T follicular helper cell (primary cell): Measurements from ENCODE around the gene RHOF.

Experiments used
- DNase-seq: peaks from one replicate; pipeline ENCODE4 v3.0.0-alpha.2; 2020; ENCODE audit warnings: low read depth

The RHOF gene

DNA sequence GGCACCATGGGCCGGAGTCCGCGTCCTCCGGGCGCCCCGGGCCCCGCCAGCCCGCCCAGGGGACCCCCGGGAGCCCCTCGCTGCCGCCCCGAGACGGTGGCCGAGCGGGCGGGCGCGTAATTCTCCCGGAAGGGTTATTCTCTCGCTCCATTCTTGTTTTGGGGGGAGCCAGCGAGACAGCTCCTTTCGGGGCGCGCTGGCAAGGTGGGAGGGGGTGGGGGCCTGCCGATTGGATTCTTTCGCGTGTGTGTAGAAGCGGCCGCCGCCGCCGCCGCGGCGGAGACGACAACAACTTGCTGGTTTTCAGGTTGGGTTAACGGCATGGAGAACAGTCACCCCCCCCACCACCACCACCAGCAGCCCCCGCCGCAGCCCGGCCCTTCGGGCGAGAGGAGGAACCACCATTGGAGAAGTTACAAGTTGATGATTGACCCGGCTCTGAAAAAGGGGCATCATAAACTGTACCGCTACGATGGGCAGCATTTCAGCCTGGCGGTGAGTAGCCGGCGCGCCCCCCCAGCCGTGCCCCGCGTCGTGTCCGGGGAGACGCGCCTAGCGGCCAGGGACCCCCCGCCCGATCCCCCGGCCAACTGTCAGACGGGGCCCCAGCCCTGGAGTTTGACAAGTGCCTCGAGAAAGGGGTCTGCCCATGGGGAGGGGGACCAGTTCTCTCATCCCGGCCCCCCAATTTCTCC is 11.1 kb upstream of the RHOF start:
- DNase-seq: peak; percentile 60

DNA sequence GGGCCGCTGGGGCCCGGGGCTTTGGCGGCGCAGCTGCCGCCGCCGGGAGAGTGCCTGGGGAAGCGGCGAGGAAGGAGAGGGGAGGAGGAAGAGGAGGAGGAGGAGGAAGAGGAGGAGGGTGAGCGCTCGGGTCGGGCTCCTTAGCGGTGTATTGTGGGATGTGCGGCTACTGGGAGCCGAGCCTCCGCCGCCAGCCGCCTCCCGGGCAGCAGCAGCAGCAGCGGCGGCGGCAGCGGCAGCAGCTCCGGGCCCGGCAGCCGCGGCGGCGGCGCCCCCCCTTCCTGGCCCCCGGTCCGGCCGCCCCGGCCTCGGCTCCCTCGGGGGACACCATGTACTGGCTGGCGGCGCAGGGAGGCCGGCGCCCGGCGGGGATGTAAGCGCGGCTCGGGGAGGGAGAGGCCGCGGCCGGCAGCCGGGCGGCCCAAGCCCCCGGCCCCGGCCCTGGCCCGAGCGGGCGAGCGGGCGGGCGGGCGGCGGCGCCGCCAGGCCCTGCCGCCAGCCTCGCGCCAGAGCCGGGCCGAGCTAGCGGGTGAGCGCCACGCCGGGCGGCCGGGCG is 10.5 kb upstream of the RHOF start, which contains the start of gene SETD1B:
Gene SETD1B, plus strand, starts transcription at position 149 of the 556 bp plus-strand sequence. CDS start 729 bp downstream, outside the sequence.
- DNase-seq: no peak

DNA sequence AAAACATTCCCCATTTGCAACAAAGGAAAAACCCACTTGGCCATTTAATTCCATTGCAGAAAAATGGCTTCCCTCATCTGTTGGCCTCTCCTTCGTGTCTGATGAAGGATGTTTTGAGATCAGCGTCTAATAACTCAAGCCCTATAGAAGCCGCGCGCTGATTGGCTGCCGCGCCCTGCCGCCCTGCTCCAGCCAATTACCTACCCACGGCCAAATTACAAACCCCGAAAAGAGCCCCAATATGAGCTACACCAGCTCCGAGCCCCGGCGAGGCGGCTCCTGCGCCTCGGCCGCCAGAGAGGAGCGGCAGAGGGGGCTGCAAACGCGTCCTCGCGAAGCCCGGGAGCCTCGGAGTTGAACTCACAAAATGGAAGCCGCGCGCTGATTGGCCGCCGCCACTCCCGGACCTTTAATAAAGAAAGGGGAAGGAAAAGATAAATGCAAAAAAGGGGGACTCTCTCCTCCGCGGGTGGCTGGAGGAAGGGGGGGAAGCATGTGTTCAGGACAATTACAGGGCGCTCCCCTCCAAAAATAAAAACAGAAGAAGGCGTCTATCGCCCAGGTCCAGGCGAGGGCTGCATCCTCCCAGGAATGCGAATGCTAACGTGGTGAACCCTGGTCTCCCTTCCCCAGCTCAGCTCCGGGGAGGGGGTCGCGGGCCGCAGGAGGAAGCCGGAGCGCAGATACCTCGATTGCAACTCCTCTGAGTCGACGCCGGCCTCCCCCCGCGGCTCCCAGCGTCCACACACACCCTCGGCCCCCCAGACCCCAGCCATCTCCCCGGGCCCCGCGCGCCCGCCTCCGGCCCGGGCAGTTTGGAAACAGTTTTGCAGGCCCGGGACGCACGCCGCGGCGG is 9.6 kb upstream of the RHOF start:
- peak; percentile 82 for DNase-seq

DNA sequence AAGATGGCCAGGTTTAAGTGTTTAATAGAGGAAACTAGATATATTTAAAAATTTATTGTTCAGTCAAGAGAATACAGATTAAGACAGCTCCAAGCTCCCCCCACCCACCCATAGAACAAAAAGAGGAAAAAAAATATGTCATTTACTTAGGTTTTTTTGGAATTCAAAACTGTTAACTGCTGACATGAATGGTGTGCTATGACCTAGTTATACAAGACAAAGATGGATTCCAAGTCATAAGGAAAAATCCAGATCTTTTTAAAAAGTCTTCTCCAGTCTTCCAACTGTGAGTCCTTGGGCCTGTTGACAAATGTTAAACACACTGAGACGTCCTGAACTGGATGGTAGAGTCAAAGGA is 9.0 kb upstream of the RHOF start:
- no peak for DNase-seq

DNA sequence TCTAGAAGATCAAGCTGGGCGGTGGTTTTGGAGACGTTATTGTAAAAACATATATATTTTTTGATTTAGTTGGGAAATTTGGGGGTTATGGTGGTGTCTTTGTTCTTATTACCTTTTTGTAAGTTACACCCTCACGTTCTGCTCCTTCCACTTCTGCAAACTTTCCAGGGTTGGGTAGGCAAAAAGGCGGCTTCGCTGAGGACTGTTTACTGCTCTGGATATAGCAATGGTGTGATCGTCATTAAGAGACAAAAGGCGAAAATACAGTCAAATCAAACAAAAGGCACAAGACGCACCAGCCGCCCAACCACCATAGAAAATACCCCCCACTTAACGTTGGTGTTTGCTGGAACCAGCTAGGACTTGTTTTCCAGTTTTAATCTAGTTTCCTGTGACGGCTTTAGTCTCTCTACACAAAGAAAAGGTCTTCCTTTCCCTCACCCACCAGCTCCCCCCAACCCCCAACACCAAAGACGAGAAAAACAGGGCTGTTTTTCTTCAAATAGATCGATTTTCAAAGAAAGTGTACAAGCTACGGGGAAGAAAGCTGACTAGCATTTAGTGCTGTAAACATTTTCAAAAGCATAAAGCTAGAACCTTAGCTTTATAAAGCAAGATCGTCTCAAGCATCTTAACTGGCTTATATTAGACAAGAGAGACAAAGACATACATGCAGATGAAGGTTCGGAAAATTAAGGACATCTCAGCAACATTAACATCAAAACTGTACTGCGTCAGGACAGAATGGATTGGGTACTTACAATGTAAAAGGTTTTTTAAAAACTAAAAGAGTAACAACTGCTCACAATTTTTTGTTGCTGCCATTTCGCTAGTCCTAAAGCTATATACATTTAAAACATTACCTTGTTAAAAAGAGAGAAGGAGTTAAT is 8.4 kb upstream of the RHOF start:
- no peak for DNase-seq

DNA sequence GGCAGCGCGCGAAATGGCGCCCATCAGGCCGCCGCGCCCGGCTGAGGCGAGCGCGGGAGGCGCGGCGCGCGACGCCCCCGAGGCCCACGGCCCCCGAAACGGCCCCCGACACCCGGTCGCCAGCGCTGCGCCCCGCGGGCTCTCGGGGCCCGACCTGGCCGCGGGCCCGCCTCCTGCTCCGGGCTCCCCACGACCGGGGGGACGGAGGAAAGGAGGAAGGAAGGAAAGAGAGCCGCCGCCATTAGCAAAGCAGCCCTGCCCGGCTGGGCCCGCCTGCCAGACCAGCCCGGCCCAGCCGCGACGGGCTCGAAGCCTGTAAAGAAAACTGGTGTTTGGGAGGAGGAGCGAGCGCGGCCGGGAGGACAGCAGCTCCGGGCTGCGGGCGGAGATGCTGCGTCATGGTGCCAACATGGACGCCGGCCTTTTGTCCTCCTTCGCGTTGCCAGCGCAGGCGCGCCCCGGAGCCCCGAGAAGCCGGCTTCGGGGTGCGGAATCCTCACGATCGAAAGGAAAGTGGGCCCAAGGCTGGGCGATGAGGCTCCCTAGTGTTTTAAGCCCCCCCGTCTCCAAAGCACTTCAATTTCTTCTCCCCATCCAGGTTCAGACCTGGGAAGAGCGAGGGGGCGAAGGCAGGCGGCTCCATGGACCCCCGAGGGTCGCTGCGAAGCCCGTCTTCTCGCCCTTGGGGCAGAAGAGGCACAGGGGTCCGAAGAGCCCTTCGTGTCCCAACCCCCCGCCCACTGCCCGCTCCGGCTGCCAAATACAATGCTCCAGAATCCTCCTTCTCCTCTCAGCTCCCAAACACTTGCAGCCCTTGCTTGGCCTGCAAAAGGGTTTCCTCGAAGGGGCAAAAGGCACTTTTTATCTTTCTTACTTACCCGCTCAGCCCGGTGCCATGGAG is 7.5 kb upstream of the RHOF start:
- no peak for DNase-seq

DNA sequence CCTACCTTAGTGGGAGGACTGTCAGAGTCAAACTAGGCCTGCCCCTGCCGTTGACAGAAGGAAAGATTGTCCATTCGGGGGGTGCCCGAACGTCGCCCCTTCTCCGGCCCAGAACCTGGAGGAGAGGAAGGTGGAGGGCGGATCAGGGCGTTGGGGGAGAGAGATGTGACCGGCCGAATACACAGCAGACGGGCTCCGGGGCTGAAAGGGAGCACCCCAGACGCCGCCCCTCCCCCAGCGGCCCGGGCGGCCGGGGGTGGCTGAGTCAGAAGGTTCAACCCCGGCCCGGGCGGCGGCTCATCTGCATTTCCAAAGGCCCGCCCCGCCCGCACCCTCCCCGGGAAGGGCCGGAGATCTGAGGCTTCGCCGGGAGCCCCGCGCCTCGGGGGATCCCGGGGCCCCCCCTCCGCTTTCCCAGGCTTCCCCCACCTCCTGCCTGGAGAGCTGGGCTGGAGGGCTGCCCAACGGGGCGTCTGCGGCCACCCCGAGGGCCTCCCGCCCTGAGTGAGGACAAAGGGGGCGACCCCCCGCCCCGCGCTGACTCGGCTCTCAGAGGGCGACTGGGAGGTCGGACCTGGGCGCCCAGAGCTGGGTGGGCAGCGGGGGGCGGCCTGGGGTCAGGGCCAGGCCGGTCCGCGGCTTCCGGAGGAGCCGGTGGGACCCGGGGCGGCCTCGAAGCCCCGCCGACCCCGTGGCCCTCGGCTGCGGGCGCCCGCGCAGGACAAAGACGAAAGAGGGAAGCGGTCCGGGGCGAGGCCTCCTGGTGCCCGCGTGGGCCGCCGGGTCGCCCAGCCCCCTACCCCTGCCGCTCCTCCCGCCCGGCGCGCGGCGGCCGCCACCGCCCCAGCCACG is 6.6 kb upstream of the RHOF start:
- DNase-seq: peak; percentile 66

DNA sequence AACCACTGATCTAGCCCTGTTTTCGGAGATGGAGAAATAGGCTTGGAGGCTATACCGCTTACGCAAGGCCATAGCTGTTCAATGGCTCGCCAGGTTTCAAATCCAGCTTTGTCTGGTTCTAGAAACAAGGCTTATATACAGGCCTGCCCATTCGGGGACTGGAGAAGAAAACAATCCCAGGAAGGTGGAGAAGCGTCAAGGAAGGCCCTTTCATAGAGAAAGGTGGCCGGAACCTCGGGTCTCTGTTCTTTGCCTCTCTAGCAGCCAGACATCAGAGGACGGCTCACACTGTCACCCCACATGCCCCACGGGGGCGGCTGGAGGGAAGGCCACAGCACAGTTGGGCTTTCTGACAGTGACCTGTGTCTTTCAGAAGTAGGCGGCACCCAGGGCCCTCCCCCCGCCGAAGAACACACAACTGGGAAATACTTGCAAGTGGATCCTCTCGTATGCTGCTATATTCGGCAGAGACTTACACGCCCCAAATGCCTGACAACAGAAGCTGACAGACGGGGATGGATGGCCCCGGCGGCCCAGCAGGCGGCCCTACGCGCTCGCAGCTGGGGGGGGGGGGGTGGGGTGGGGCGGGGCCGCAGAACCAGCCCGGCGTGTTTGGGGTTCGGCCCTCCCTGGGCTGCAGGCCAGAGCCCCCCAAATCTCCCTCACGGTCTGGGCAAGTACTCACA is 5.8 kb upstream of the RHOF start:
- no peak for DNase-seq

DNA sequence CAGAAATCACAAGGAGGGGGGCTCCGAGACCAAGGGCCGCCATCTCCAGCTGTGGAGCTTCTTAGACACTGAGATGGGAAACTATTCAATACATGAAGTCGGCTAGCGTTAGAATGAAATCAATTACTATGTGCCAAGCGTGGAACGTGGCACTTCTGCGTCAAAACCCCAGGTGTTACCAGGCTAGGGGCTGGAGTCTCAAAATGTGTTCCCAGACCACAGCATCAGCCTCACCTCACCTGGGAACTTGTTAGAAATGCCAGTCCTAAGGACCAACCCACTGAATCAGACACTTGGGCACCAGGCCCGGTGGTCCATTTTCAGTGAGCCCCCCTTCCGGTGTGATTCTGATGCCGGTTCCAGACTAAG is 5.3 kb upstream of the RHOF start:
- DNase-seq: no peak

DNA sequence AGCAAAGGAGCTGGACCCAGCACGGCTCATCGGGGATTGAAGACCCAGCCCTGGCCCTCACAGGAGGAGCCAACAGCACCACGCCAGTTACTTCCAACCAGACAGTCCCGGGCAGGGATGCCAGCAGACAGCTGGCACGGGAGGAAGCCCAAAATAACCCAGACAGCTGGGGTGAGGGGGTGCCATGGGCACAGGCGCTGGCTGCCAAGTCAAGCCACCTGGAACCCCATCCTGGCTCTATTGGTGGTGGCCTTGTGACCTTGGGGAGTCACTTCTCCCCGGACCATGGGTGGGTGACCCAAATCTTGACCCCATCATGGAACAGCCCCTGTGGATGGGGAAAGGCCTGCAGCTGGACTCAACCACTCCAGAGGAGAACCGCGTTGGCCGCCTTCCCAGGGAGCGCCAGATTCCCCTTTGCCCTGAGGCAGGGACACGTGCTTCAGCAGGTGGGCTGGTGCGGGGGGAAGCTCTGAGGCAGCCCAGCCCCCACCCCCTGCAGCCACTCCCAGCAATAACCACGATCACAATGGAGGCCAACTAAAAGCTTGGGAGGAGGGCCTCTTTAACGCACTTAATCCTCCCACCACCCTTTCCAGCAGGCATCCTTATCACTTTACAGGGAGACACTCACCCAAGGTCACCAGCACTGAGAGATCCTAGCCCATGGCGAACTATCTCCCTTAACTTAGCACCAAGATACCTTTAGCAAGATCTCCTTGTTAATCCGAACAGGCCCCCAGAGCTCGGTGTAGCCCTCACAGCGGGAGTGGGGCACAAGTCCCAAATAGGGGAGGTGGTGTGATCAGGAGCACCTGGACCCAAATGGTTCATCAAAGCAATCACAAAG is 4.7 kb upstream of the RHOF start:
- DNase-seq: no peak

DNA sequence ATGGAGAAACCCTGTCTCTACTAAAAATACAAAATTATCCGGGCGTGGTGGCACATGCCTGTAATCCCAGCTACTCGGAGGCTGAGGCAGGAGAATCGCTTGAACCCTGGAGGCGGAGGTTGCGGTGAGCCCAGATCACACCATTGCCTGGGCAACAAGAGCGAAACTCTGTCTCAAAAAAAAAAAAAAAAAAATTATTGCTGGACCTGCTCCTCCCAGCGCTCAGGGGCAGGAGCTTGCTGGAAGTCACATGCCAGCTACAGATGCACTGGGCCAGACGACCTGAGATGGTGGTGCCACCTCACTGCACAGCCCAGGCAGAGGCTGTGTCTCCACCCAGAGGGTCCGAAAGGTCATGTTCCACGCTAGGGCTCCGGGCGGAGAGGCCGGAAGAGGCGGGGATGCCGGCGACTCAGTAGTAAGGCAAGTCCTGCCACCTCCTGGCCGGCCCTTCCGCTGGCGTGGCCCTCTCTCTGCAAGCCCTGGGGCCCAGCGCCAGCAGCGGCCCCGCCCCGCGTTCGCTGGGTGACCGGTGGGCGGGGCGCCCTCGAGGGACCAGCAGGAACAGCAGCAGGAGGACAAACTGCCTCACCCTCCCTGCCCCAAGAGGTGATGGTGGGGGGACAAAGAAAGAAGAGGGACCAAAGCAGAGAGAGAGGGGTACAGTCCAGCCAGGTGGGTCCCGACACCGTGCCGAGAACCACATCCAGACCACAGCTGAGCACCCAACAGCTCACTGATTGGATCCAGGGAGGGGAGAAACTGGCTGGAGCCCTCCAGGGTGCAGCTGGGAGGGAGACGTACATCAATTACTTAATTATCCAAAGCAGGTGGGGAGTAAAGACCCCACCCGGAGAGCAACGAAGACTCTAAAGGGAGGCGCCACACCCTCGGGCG is 3.6 kb upstream of the RHOF start:
- no peak for DNase-seq

DNA sequence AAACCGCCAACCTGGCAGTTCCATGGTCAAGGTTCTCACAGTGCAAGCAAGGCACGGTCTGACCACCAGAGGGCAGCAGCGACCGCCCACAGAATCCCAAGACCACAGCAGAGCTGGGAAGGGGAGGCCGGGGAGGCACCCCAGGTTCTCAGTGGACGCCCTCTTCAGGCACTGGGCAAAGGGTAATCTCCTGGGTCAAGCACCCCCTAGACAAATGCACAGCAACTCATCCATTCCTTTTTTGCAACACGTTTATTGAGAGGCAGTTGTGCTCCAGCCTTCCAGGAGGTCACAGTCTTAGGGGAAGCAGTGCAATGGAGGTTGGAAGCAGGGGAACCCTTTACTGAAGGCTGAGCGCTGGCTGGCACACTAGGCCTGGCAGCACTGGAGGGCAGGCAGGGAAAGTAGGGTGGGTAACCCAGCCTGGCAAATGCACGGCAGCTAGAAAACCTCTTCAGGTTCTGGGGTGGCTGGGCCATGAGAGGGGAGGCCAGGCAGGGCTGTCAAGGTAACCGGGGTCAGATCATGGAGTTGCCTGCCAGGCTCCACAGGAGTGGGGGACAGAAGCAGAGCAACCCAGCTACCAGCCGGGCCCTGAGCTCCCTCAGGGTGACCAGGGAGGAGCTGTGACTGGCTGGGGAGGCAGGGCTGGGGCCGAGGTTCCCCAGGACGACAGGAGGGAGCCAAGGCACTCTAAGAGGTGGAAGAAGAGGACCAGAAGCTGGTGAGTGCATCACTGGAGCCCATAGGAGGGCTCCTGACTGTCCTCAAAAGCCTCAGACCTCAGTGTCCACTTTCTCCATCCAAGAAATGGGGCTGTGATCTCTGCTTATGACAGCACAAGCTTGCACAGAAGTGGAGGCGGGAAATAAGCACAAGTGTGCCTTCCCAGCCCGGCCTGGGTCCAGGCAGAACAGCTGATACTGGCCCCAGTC is 1.8 kb upstream of the RHOF start:
- DNase-seq: peak; percentile 75

DNA sequence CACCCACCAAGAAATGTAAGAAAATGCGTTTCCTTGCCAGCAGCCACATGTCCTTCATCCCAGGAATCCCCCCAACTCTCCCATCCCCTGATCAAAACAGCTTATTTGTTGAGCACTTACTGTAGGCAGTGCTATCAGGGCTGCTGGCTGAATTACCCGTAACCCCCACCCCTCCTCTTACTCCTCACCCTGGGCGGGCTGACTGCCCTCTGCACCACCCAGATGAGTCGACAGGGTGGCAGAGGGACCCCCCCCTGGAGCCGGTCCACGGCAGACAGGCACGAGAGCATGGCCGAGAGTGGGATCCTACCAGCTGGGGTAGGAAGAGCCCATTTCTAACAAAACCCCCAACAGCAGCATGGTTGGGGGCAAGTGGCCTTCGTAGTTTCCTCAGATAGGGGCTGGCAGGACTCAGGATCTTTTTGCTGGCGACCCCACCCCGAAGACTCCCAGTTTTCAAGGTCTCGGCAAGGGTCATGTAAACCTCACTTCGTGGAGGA is 1.1 kb upstream of the RHOF start:
- no peak for DNase-seq

DNA sequence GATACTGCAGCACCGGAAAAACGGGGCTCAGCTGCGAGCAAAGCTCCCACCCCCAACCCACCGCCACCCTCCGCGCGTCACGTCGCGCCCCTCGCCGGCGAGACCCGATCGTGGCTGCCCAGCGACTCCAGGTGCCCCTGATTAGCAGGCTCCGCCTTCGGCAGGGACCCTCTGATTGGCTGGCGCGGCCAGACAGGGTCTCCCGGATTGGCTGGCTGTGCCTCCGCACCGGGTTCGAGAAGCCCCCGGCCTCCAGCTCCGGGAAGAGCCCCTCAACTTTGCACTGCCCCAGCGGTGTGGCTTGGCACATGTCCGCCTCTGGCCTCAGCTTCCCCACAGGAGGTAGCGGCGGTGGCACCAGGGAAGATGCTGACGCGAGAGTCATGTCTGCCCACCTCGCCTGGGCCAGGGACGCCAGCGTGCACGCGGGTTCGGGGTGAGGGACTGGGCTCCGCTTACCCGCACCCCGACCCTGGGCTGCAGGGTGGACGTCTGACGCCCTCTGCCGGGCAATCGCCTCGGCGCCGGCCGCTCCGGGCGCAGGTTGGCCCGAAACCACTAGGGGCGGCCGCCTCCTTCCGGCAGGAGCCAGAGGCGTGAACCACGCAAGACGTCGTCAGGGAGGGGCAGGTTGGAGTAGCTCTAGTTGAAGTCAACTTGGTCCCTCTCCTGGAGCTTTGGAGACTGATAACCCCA is 498 bp upstream of the RHOF start:
- peak; percentile 89 for DNase-seq

DNA sequence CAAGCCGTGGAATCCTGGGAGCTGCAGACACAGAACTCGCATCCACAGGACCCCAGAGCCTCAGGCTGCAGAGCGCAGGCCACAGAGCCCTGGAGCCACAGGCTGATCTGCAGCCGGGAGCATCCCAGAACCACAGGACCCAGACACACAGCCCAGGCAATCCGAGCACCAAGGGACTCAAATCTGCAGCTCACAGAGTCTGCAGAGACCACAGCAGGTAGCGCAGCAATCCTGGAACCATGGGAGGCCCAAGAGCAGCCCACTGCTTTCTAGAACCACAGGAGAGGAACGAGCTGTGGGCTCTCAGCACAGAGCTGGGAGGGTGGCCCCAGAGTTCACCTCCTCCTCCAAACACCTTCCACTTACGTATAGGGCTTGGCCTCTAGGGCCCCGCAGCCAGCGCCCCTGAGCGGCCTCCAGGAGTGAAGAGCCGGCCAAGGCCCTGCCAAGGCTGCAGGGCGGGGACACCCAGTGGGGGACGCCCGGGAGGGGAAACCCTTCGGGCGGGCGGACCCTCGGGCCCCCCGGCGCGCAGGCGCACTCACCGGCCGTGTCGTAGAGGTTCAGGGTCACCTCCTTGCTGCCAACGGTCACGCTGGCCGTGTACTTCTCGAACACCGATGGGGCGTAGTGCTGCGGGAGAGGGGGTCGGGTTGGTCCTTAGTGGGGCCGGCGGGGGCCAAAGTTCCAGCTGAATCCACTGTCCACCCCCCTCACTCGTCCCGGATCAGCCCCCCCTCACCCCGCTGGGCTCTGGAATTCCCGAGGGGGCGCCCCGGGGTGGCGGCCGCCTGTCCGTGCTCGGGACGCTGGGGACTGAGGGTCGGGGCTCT is 665 bp downstream of the RHOF start:
- no peak for DNase-seq
